Measurements from ENCODE around the gene MYRFL. TPM values are rescaled to one million over a fixed set of nuclear protein-coding genes. Genes with fewer than 3 reads are reported as not detected.

Gene MYRFL
- total RNA-seq, 1 donor from 2014 or later: 0.43 TPM

- no peak for DNase-seq (ENCODE audit: extremely low spot score, unreplicated experiment)
- Mint-ChIP-seq H3K27ac (no peak overlapping the region), H3K36me3 (no peaks in the 10 kb centered on the region), H3K27me3 (no peaks in the 10 kb centered on the region), H3K4me3 (no peak overlapping the region), H3K9me3 (no peaks in the 10 kb centered on the region), H3K4me1 (ENCODE audit: unreplicated experiment) (peaks cover 10% of the 10 kb centered on the region)
- no peak for TF ChIP-seq CTCF (conservative IDR thresholded peaks at IDR 0.05)
Measured at GRCh38 chr12:69886109-69886508, 61.1 kb downstream of the MYRFL start.

GRCh38 chr12:69886715-69887114, 61.7 kb downstream of the MYRFL start:
- no peak overlapping the region for H3K4me3 Mint-ChIP-seq
- DNase-seq (ENCODE audit: extremely low spot score, unreplicated experiment): no peak
- H3K4me1 Mint-ChIP-seq (ENCODE audit: unreplicated experiment): peaks cover 8% of the 10 kb centered on the region
- no peaks in the 10 kb centered on the region for H3K36me3 Mint-ChIP-seq
- no peak for TF ChIP-seq CTCF (conservative IDR thresholded peaks at IDR 0.05)
- no peaks in the 10 kb centered on the region for H3K9me3 Mint-ChIP-seq
- H3K27me3 Mint-ChIP-seq: no peaks in the 10 kb centered on the region
- H3K27ac Mint-ChIP-seq: no peak overlapping the region

GRCh38 chr12:69888901-69889300, 63.9 kb downstream of the MYRFL start:
- no peak overlapping the region for H3K27ac Mint-ChIP-seq
- no peak for TF ChIP-seq CTCF (conservative IDR thresholded peaks at IDR 0.05)
- H3K36me3 Mint-ChIP-seq: no peaks in the 10 kb centered on the region
- peaks cover 5% of the 10 kb centered on the region for H3K4me1 Mint-ChIP-seq (ENCODE audit: unreplicated experiment)
- no peaks in the 10 kb centered on the region for H3K27me3 Mint-ChIP-seq
- DNase-seq (ENCODE audit: extremely low spot score, unreplicated experiment): no peak
- H3K4me3 Mint-ChIP-seq: no peak overlapping the region
- H3K9me3 Mint-ChIP-seq: no peaks in the 10 kb centered on the region

- Mint-ChIP-seq H3K9me3 (no peaks in the 10 kb centered on the region), H3K4me1 (ENCODE audit: unreplicated experiment) (peaks cover 23% of the 10 kb centered on the region), H3K27ac (no peak overlapping the region), H3K27me3 (no peaks in the 10 kb centered on the region), H3K36me3 (no peaks in the 10 kb centered on the region), H3K4me3 (no peak overlapping the region)
- TF ChIP-seq CTCF (conservative IDR thresholded peaks at IDR 0.05): no peak
- no peak for DNase-seq (ENCODE audit: extremely low spot score, unreplicated experiment)
Measured at GRCh38 chr12:69894800-69895383, 69.9 kb downstream of the MYRFL start.

- Mint-ChIP-seq H3K27ac (peak overlapping the region; percentile 24), H3K36me3 (no peaks in the 10 kb centered on the region), H3K9me3 (no peaks in the 10 kb centered on the region), H3K4me3 (no peak overlapping the region), H3K27me3 (no peaks in the 10 kb centered on the region), H3K4me1 (ENCODE audit: unreplicated experiment) (peaks cover 31% of the 10 kb centered on the region)
- no peak for TF ChIP-seq CTCF (conservative IDR thresholded peaks at IDR 0.05)
- DNase-seq (ENCODE audit: extremely low spot score, unreplicated experiment): no peak
Measured at GRCh38 chr12:69896653-69897381, 71.8 kb downstream of the MYRFL start.

Data from type B pancreatic cell (in vitro differentiated cells).